CD1c-positive myeloid dendritic cell (primary cell): ENCODE results near the gene POLE.

Source experiments
- DNase-seq: peaks from one replicate; pipeline ENCODE4 v3.0.0-alpha.2; 2016; ENCODE audit errors: extremely low spot score

The POLE gene, protein sequence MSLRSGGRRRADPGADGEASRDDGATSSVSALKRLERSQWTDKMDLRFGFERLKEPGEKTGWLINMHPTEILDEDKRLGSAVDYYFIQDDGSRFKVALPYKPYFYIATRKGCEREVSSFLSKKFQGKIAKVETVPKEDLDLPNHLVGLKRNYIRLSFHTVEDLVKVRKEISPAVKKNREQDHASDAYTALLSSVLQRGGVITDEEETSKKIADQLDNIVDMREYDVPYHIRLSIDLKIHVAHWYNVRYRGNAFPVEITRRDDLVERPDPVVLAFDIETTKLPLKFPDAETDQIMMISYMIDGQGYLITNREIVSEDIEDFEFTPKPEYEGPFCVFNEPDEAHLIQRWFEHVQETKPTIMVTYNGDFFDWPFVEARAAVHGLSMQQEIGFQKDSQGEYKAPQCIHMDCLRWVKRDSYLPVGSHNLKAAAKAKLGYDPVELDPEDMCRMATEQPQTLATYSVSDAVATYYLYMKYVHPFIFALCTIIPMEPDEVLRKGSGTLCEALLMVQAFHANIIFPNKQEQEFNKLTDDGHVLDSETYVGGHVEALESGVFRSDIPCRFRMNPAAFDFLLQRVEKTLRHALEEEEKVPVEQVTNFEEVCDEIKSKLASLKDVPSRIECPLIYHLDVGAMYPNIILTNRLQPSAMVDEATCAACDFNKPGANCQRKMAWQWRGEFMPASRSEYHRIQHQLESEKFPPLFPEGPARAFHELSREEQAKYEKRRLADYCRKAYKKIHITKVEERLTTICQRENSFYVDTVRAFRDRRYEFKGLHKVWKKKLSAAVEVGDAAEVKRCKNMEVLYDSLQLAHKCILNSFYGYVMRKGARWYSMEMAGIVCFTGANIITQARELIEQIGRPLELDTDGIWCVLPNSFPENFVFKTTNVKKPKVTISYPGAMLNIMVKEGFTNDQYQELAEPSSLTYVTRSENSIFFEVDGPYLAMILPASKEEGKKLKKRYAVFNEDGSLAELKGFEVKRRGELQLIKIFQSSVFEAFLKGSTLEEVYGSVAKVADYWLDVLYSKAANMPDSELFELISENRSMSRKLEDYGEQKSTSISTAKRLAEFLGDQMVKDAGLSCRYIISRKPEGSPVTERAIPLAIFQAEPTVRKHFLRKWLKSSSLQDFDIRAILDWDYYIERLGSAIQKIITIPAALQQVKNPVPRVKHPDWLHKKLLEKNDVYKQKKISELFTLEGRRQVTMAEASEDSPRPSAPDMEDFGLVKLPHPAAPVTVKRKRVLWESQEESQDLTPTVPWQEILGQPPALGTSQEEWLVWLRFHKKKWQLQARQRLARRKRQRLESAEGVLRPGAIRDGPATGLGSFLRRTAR (N-terminal part only)

DNA sequence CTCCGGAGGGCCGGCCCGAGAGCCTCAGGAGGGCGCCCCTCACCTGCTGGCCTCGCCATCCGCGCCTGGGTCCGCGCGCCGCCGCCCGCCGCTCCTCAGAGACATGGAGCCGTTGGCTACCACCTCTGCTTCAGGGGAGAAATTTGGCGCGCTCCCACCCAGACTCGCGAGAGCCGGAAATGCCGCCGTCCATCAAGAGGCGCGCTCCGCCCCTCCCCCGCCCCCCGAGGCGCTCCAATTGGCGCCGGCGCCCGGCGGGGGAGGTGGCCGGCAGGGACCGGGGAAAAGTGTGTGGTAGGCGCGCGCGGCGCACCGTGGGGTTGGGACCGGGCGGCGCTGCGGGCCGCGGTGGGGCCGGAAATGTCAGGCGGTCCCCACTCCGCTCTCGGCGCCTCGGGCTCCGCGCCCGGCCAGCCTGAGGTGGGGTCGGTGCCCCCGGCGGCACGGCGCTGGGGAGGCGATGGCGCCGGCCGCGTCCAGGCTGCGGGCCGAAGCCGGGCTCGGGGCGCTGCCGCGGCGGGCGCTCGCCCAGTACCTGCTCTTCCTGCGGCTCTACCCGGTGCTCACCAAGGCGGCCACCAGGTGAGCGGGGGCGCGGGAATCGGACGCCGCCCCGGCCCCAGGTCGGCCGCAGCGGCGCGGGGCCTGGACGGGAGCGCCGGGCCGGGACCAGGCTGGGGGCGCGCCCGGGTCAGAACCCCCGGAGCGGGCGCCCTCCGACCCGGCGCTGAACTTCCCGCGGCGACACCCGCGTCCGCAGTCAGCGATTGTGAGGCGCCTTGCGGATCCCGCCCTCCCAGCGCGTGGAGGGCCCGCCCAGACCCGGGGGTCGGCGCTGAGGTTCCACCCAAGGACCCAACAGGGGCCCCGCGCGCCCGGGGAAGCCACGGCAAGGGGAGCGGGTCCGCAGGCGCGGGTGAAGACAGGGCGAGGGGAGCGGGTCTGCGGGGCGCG, at the start of gene POLE, which contains the start of gene PXMP2:
Gene POLE, minus strand, starts transcription at position 132 of the 954 bp plus-strand sequence. Its CDS starts 27 bp downstream, at position 105.
Gene PXMP2, plus strand, starts transcription at position 377 of the 954 bp plus-strand sequence. Its CDS starts 84 bp downstream, at position 461.
- peak; percentile 98 for DNase-seq

GRCh38 chr12:132736913-132737312, 49.8 kb upstream of the POLE start:
- no peak for DNase-seq

DNA sequence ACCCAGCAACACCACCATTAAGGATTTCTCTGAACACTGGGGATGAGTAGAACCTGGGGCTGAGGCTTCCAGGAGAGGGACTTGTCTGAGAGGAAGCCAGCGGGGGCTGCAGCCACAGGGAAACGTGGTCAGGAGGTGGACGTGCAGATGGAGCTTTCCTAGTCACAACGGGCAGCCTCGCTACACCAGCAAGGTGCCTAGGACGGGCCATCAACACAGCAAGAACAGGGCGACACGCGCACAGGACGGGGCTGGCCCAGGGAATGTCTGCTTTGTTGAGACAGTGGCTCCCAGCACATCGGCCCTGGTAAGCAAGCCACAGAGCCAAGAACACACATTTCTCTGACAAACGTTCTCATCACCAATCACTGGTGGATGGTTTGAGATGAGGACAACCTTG, 49.2 kb upstream of the POLE start:
- DNase-seq, result no peak

- DNase-seq, result no peak
Measured at GRCh38 chr12:132735496-132735895, 48.4 kb upstream of the POLE start.

- DNase-seq, result no peak
Measured at GRCh38 chr12:132734206-132734605, 47.1 kb upstream of the POLE start.

- DNase-seq, result no peak
Measured at GRCh38 chr12:132731574-132731973, 44.4 kb upstream of the POLE start.

GRCh38 chr12:132730353-132730752, 43.2 kb upstream of the POLE start:
- no peak for DNase-seq

DNA sequence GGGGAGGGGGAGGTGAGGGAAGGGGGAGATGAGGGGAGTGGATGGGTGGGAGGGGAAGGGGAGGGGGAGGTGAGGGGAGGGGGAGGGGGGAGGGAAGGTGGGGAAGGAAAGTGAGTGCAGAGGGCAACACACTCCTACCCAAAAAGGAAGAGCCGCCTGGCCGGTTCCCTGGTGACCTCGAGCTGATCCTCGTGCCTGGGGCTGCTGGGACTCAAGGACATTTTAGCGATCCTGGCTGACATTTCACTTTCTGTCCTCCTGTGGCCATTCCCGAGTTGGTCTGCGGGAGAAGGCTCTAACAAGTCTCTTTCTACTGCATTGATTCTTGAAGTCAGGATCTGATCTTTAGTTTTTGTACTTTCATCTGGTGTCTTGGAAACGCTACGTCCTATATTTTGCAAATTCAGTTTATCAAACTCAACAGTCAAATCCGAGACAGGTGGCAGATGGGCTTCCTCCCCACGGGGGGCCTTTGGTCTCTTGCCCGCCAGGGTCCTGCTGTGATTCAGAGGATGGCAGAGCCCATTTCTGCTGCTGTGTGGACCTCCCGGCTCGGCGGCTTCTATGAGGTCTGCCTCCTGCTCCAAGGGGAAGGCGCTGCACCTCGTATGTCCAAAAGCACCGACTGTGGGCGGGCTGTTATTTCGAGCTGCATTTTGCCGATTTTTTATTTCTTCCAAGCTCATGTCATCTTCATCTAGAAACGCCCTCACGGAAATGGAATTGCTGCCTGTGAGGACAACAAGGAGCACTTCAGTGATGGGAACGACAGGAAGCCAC, 42.6 kb upstream of the POLE start:
- DNase-seq, result peak; percentile 6

- DNase-seq, result no peak
Measured at GRCh38 chr12:132728502-132728901, 41.4 kb upstream of the POLE start.

DNA sequence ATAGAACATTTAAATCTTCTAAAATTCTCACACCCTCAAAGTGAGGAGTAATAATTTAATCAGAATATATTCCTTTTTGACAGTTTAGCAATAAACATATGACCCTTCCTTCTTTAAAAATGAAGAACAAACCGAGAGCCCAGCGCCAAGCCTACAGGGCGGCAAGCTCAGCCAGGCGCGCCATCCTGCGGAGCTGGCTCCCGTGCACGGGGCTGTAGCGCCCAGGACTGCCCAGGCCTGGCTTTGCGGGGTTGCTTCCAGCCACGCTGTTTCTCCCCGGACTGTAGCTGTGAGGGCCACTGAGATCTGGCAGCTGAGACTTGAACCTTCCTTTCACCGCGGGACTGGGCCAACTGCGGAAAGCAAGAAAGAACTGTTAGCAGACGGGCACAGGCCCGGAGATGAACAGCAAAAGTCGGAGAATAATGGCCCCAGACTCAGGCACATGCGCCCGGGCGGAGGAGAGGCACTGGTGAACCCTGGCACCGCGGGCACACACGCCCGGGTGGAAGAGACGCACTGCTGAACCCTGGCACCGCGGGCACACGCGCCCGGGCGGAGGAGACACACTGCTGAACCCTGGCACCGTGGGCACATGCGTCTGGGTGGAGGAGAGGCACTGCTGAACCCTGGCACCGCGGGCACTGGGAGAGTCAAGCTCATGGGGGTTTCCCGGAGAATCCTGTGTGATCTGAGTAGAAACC, 40.1 kb upstream of the POLE start:
- DNase-seq, result no peak

GRCh38 chr12:132726386-132726785, 39.2 kb upstream of the POLE start:
- no peak for DNase-seq

DNA sequence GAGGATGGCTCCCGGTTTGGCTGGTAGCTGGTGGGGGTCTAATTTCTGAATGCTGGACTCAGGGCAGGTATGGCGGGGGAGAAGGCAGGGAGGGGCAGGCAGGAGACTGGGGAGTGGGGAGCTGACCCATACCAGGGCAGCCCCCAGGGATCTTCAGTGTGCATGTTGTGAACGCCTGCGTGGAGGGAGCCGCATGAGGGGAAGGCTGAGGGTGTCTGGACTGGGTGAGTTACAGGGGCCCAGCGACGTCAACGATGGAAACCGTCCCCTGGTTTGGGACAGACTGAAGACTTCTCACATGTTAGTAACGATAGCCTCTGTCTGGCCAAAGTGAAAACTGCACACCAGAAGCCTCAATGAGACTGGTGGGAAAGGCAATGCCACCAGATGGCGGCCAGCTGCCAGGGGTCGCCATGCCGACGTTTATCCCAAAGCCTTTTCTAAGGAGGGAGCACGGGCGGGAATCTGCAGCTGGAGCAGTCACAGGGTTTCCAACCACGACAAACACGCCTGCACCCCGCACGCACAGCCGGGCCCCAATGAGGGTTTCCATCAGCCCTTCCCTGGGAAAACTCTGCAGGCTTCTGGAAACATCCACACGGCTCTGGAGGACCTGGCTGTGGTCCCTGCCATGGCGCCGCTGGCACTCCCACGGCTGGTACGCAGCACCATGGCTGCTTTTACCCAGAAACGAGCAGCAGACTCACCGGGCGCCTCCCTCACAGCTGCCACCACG, 37.5 kb upstream of the POLE start:
- DNase-seq, result no peak

GRCh38 chr12:132723764-132724140, 36.6 kb upstream of the POLE start:
- no peak for DNase-seq

DNA sequence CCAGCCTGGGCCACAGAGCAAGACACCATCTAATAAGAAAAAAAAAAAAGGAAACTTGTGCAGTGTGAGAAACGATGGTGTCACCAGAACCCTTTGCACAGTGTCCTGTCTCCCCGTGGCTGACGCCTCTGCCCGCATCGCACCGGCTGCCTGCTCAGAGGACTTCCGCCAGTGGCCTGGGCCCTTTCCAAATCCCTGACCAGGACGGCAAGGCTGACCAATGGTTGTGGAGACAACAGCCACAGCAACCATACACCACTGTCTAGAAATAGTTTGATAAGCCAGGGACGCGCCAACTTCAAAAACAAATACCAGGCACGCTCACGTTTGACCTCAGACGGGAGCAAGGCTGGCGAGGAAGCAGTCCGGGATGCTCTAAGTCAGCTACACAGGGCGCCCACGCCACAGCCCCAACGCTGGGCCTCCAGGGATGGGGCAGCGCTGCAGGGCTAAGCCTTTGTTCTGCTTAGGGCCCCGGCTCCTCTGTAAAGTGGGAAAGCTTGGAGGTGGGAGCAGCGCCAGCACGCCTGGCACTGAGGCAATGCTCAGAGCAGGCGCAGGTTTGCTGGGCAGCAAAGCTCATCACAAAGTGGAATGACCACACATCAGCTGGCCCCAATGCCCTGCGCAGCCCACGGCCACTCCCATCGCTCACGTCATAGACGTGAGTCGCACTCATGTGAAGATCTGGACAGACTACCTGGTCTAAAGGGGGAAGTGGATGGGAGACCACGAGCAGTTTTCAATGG, 36.0 kb upstream of the POLE start:
- DNase-seq, result peak; percentile 14

DNA sequence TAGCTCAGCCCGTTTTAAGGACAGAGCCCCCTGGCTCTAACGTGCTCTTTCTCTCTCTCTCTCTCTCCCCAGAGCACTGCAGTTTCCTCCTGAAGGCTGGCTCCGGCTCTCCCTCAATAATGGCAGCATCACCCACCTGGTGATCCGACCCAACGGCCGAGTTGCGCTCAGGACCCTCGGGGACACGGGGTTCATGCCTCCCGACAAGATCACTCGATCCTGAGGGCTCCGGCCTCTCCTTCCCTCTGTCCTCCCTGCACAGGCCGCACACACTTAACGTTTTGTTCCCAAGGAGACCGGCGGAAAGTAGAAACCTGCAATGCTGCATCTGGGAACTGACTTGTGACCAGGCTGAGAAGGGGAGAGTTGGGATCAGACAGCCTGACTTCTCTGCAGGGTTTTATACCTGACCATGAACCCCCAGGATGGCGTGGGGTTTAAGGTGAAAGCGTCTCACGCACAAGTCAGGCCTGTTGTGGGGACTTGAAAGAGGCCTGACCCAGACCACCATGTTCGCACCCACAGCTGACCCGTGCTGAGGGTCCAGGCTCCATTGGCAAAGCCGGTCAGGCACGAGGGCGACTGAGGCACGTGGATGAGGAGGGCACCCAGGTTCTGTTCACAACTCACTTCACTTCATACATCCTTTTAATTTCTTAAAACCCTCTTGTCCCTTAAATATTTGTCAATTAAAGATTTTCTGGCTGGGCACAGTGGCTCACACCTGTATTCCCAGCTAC, 33.6 kb upstream of the POLE start:
- DNase-seq, result no peak

DNA sequence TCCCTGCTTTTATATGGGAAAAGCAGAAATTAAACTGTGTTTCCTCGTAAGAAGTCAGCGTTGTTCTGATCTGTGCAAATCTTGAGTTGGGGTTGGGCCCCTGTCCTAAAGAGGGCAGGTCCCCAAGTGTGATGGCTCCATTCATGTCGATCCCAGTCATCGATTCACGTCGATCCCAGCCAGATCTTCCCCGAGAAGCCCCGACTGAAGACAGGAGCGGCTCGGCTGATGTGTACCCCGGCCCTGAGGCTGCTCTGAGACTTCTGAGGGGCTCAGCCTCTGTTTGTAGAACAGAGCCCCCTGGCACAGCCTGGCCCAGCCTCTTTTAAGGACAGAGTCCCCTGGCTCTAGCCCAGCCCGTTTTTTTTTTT, 32.8 kb upstream of the POLE start:
- DNase-seq, result no peak
